B cell (primary cell): ENCODE data around the gene AMACR. TPM values are rescaled to one million over a fixed set of nuclear protein-coding genes. Genes with fewer than 3 reads are reported as not detected.

Experiments used
- ATAC-seq: fragments of 200-7000 bp; cut with Tn5 transposase; one replicate; pipeline ENCODE4 v1.10.0; 2021; ENCODE audit warnings: low read depth, mild to moderate bottlenecking, moderate number of reproducible peaks, moderate library complexity
- CTCF ChIA-PET: fragments of 350-600 bp; sonication (Branson Sonifier 250); formaldehyde crosslinking; loops from one replicate; lab custom pipeline; 2021; ENCODE audit warnings: antibody characterized with exemption, inconsistent platforms; lab: Charles Lee
- POLR2A ChIA-PET: fragments of 350-600 bp; sonication (Branson Sonifier 250); formaldehyde crosslinking; loops from one replicate; lab custom pipeline; 2021; ENCODE audit warnings: antibody characterized with exemption; lab: Charles Lee
- DNase-seq: peaks from one replicate; pipeline ENCODE4 v3.0.0; 2013
- H2AFZ ChIP-seq: 2 replicates; pipeline ENCODE4 v1.6.1; 2012; ENCODE audit warnings: mild to moderate bottlenecking, low read depth, low read length; ENCODE audit not compliant: insufficient read depth, poor library complexity, severe bottlenecking
- H3K27ac ChIP-seq, 2 donors: 1 replicate in 1 of 2; 2 replicates in 1 of 2; pipeline ENCODE4 v1.5.1; 2012 to 2013; ENCODE audit warnings: low read length in 2 of 2, mild to moderate bottlenecking in 2 of 2, moderate library complexity in 1 of 2
- H3K27me3 ChIP-seq, 4 experiments: fragments of 200-600 bp in 1 of 4; sonication (generic) in 1 of 4; replicated peaks in 1 of 4; 1 replicate in 2 of 4; 2 replicates in 2 of 4; pipeline versions ENCODE4 v1.6.1 to v1.7.0; 2013 to 2016; ENCODE audit warnings: low read length in 3 of 4, mild to moderate bottlenecking in 2 of 4, mixed read lengths in 1 of 4, moderate library complexity in 1 of 4; ENCODE audit not compliant: insufficient read depth in 4 of 4, control insufficient read depth in 3 of 4; ENCODE audit errors: control extremely low read depth in 1 of 4
- H3K36me3 ChIP-seq, 2 experiments: replicated peaks in 1 of 2; 1 replicate in 1 of 2; 2 replicates in 1 of 2; pipeline versions ENCODE4 v1.6.1 to v1.7.1; 2013; ENCODE audit warnings: low read length in 1 of 2; ENCODE audit not compliant: insufficient read depth in 2 of 2, control insufficient read depth in 1 of 2; ENCODE audit errors: control extremely low read depth in 1 of 2, extremely low read depth in 1 of 2
- H3K4me1 ChIP-seq, 2 donors: fragments of 200-600 bp in 1 of 2; sonication (generic) in 1 of 2; 1 replicate in 1 of 2; 2 replicates in 1 of 2; pipeline versions ENCODE4 v1.5.1 to v1.6.1; 2013 to 2017; ENCODE audit warnings: low read length in 2 of 2; ENCODE audit not compliant: control insufficient read depth in 2 of 2, insufficient read depth in 2 of 2
- H3K4me2 ChIP-seq: replicated peaks from 2 replicates; pipeline ENCODE3; 2012; ENCODE audit warnings: mild to moderate bottlenecking, low read depth, low read length; ENCODE audit not compliant: poor library complexity, severe bottlenecking
- H3K4me3 ChIP-seq, 5 experiments: fragments of 200-600 bp in 1 of 5; sonication (generic) in 1 of 5; 1 replicate in 3 of 5; 2 replicates in 2 of 5; pipeline versions ENCODE4 v1.5.1 to v1.7.0; 2011 to 2016; ENCODE audit warnings: low read length in 4 of 5, mild to moderate bottlenecking in 4 of 5, low read depth in 2 of 5, control low read depth in 1 of 5, moderate library complexity in 1 of 5; ENCODE audit not compliant: insufficient read depth in 1 of 5; ENCODE audit errors: control extremely low read depth in 1 of 5, extremely low read depth in 1 of 5
- H3K79me2 ChIP-seq: fragments of 200-600 bp; sonication (generic); one replicate; pipeline ENCODE4 v1.6.0; 2016; ENCODE audit warnings: low read length; ENCODE audit not compliant: control insufficient read depth, insufficient read depth
- H3K9ac ChIP-seq: fragments of 200-600 bp; sonication (generic); 2 replicates; pipeline ENCODE4 v1.6.1; 2017; ENCODE audit warnings: mild to moderate bottlenecking, low read length, moderate library complexity
- H3K9me3 ChIP-seq, 3 donors: one replicate each; pipeline versions ENCODE4 v1.6.1 to v1.7.1; 2013; ENCODE audit warnings: low read length in 2 of 3; ENCODE audit not compliant: control insufficient read depth in 2 of 3, insufficient read depth in 1 of 3; ENCODE audit errors: control extremely low read depth in 1 of 3
- H4K20me1 ChIP-seq: 2 replicates; pipeline ENCODE4 v1.6.0; 2012; ENCODE audit warnings: mild to moderate bottlenecking, low read length; ENCODE audit not compliant: insufficient read depth, control insufficient read depth, poor library complexity, severe bottlenecking
- H3K27ac Mint-ChIP-seq: one replicate; pipeline ENCODE4 v1.8.0; 2021; ENCODE audit warnings: mixed read lengths
- H3K27me3 Mint-ChIP-seq: one replicate; pipeline ENCODE4 v1.8.0; 2021; ENCODE audit warnings: mixed read lengths
- H3K4me1 Mint-ChIP-seq: one replicate; pipeline ENCODE4 v1.8.0; 2021; ENCODE audit warnings: mixed read lengths
- H3K4me3 Mint-ChIP-seq: one replicate; pipeline ENCODE4 v1.8.0; 2021; ENCODE audit warnings: mixed read lengths
- H3K9me3 Mint-ChIP-seq: one replicate; pipeline ENCODE4 v1.8.0; 2022; ENCODE audit warnings: mixed read lengths; ENCODE audit not compliant: insufficient read depth
- CTCF ChIP-seq: fragments of 200-600 bp; IDR thresholded peaks from one replicate; pipeline ENCODE4 v1.8.0; 2022; ENCODE audit warnings: antibody characterized with exemption, mild to moderate bottlenecking
- EZH2 ChIP-seq: IDR thresholded peaks from 2 replicates; pipeline ENCODE4 v1.6.1; 2012; ENCODE audit warnings: borderline replicate concordance, low read depth, mild to moderate bottlenecking, moderate library complexity, low read length; ENCODE audit not compliant: insufficient read depth, poor library complexity, severe bottlenecking
- WGBS: methylation state at CpG from one replicate; pipeline ENCODE4 v1.1.5; 2013; ENCODE audit warnings: missing lambda C conversion rate; ENCODE audit not compliant: insufficient coverage; 5-methylcytosine and 5-hydroxymethylcytosine counted together
- intact Hi-C: fragments of 100-400 bp; cut with micrococcal nuclease; formaldehyde crosslinking; loops from one replicate; pipeline ENCODE4 v1.10.0; 2022
- polyA plus RNA-seq: library from polyadenylated mRNA; depleted of rRNA; stranded (reverse); fragments of >200 nt; gene quantifications from 2 replicates; pipeline ENCODE4 v1.2.3, GENCODE V29; 2012
- total RNA-seq, 2 donors: library from RNA; stranded (reverse); fragments of 120-200 nt in 1 of 2; gene quantifications; 1 replicate in 1 of 2; 2 replicates in 1 of 2; pipeline versions ENCODE4 v1.2.3 to v1.2.4, GENCODE V29; 2013 to 2022

The AMACR gene
- total and polyA plus RNA-seq, 2 donors (not counting 1 experiment from before 2014, with no cell fraction given) = 2.6 to 5.8 TPM

- Mint-ChIP-seq H3K4me1 (peaks cover under 1% of the 10 kb centered on the region), H3K27me3 (peaks cover 48% of the 10 kb centered on the region), H3K9me3 (no peaks in the 10 kb centered on the region), H3K4me3 (no peak overlapping the region), H3K27ac (no peak overlapping the region)
- 83% methylated on average over 2 of the region's 8 CpGs for WGBS
- Histone ChIP-seq H3K36me3 (no peaks in the 10 kb centered on the region), H3K4me3 (no peak overlapping the region), H3K9ac (no peak overlapping the region), H3K4me1 (peaks cover 6 to 9% of the 10 kb centered on the region in 2 donors), H2AFZ (no peak overlapping the region), H3K9me3 (peaks cover 0 to 21% (median 0%) of the 10 kb centered on the region in 3 donors), H4K20me1 (no peaks in the 10 kb centered on the region), H3K4me2 (no peak overlapping the region), H3K79me2 (no peaks in the 10 kb centered on the region), H3K27me3 (peaks cover 0 to 49% (median 24%) of the 10 kb centered on the region in 4 experiments), H3K27ac (no peak overlapping the region)
- intact Hi-C loops = no loop called here
- ChIA-PET POLR2A (no interaction called here), CTCF (no interaction called here)
- TF ChIP-seq EZH2 (no peak), CTCF (no peak)
- DNase-seq (no peak), ATAC-seq (no peak)
These were observed 68.1 kb downstream of the AMACR start for GRCh38 chr5:33939556-33940262.

- no peak overlapping the region for H3K4me3 Mint-ChIP-seq
- H3K27me3 ChIP-seq = peaks cover 0 to 49% (median 24%) of the 10 kb centered on the region in 4 experiments
These were observed 69.0 kb downstream of the AMACR start for GRCh38 chr5:33938881-33939280.

More at GRCh38 chr5:33938881-33939280, 69.0 kb downstream of the AMACR start:
- no peaks in the 10 kb centered on the region for H3K36me3 ChIP-seq
- H3K9ac ChIP-seq = no peak overlapping the region
- intact Hi-C loops = no loop called here
- no peak overlapping the region for H3K27ac ChIP-seq
- 27% methylated on average over 11 of the region's 15 CpGs for WGBS
- ChIA-PET POLR2A (no interaction called here), CTCF (no interaction called here)
- Mint-ChIP-seq H3K27me3 (peaks cover 48% of the 10 kb centered on the region), H3K27ac (no peak overlapping the region), H3K9me3 (no peaks in the 10 kb centered on the region), H3K4me1 (peaks cover 9% of the 10 kb centered on the region)
- TF ChIP-seq CTCF = no peak
- no peak for TF ChIP-seq EZH2
- H4K20me1 ChIP-seq = no peaks in the 10 kb centered on the region
- H2AFZ ChIP-seq = no peak overlapping the region
- ATAC-seq (no peak), DNase-seq (no peak)
- peaks cover 9 to 11% of the 10 kb centered on the region in 2 donors for H3K4me1 ChIP-seq
- peaks cover 0 to 21% (median 0%) of the 10 kb centered on the region in 3 donors for H3K9me3 ChIP-seq
- no peaks in the 10 kb centered on the region for H3K79me2 ChIP-seq
- H3K4me2 ChIP-seq = no peak overlapping the region
- no peak overlapping the region for H3K4me3 ChIP-seq
